ENCODE measurements around the gene PRB2. TPM values are rescaled to one million over a fixed set of nuclear protein-coding genes. Genes with fewer than 3 reads are reported as not detected.
"Not testable (repeated sequence)": the region's sequence is repeated elsewhere in the genome, so short reads cannot be mapped to it uniquely, and the experiment has no call there.

Gene PRB2
- total RNA-seq (2014; rRNA removed; shearing (Covaris generic)) (not detected in 2 replicates), polyA plus RNA-seq (2016; fragmentation: Nextera tagmentation; extraction: Ambion mirVana) (0.16 TPM in 1 of 2 replicates, not detected in the other)

GRCh38 chr12:11395467-11395866 is at the start of gene PRB2:
Gene PRB2 (minus strand): TSS chr12:11395567. CDS start chr12:11395529, 38 bp downstream.
- H3K36me3 ChIP-seq (ENCODE audit: low read depth); DNase-seq; H3K27ac ChIP-seq; H3F3A ChIP-seq (ENCODE audit: insufficient read depth); H3K79me2 ChIP-seq (ENCODE audit: insufficient read depth); H3K27me3 ChIP-seq (replicated peaks; ENCODE audit: insufficient read depth); H3K9me2 ChIP-seq (ENCODE audit: insufficient read depth); H3K4me2 ChIP-seq (ENCODE audit: unreplicated experiment); in situ Hi-C loops (cut with MboI); H3K9me3 ChIP-seq (ENCODE audit: low read depth); H2AFZ ChIP-seq; H3K4me1 ChIP-seq (ENCODE audit: insufficient read depth); H3K4me3 ChIP-seq; H3K9ac ChIP-seq; H4K20me1 ChIP-seq (ENCODE audit: insufficient read depth): not testable (repeated sequence)
- no CpG with 5 or more reads among the region's 1 CpG for WGBS, 2 experiments (ENCODE audit: low coverage in 1 of 2, low lambda C conversion rate in 2 of 2, missing lambda C conversion rate in 2 of 2)

DNA sequence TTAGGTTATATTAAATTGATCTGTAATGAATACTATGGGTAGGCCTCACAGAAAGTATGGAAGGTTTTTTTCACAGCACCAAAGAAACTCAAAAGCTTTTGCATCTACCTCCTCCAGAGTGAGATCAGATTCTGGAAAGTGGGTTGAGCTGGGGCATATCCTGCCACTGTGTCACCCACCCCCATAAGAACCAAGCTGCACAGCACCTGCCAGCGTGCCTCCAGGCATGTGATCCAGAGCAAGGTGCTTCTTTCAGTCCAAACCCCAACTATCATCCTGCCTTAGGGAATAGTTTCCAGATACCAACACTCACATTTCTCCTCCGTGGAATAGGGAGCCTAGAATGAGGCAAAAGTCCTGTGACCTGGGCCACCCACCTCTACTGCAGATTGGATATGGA is 42.6 kb upstream of the PRB2 start:
- Histone ChIP-seq H3K4me2 (ENCODE audit: unreplicated experiment) (no peak overlapping the region), H3K4me1 (ENCODE audit: insufficient read depth) (no peaks in the 10 kb centered on the region), H3K9ac (no peak overlapping the region), H3K79me2 (ENCODE audit: insufficient read depth) (no peaks in the 10 kb centered on the region), H3K9me2 (ENCODE audit: insufficient read depth) (no peaks in the 10 kb centered on the region), H3K36me3 (ENCODE audit: low read depth) (no peaks in the 10 kb centered on the region), H3K27ac (no peak overlapping the region), H3F3A (ENCODE audit: insufficient read depth) (no peaks in the 10 kb centered on the region), H2AFZ (no peak overlapping the region), H4K20me1 (ENCODE audit: insufficient read depth) (no peaks in the 10 kb centered on the region), H3K4me3 (no peak overlapping the region), H3K9me3 (ENCODE audit: low read depth) (no peaks in the 10 kb centered on the region), H3K27me3 (replicated peaks; ENCODE audit: insufficient read depth) (no peaks in the 10 kb centered on the region)
- TF ChIP-seq EZH2phosphoT487 (IDR thresholded peaks at IDR 0.05; ENCODE audit: insufficient read depth, low read depth) (no peak), EZH2 (IDR thresholded peaks at IDR 0.05; ENCODE audit: insufficient read depth, poor library complexity, severe bottlenecking) (no peak)
- 5 to 11% methylated on average over 2 of the region's 2 CpGs for WGBS, 2 experiments (ENCODE audit: low coverage in 1 of 2, low lambda C conversion rate in 2 of 2, missing lambda C conversion rate in 2 of 2)
- in situ Hi-C loops (cut with MboI) = no loop called here
- no peak for DNase-seq

DNA sequence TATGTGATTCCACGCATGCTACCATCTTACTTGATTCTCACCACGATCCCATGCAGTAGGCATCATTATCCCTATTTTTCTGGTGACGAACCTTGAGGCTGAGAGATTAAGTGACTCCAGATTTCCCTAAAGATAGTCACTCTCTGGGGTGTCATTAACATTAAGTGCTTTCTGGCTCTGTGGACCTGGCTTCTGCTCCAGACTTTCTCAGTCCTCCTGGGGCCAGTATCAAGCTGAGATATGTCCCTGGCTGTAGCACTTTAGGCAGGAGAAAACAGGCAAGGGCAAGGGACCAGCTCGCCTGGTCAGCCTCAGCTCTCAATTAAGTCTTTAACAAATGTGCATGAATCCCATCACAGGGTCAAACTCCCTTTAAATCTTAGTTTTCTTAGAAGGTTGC is 38.3 kb upstream of the PRB2 start:
- Histone ChIP-seq H3K4me3 (no peak overlapping the region), H3K9ac (no peak overlapping the region), H3K9me3 (ENCODE audit: low read depth) (no peaks in the 10 kb centered on the region), H3K27me3 (replicated peaks; ENCODE audit: insufficient read depth) (no peaks in the 10 kb centered on the region), H3K4me1 (ENCODE audit: insufficient read depth) (no peaks in the 10 kb centered on the region), H2AFZ (no peak overlapping the region), H3K79me2 (ENCODE audit: insufficient read depth) (no peaks in the 10 kb centered on the region), H4K20me1 (ENCODE audit: insufficient read depth) (no peaks in the 10 kb centered on the region), H3F3A (ENCODE audit: insufficient read depth) (no peaks in the 10 kb centered on the region), H3K9me2 (ENCODE audit: insufficient read depth) (no peaks in the 10 kb centered on the region), H3K36me3 (ENCODE audit: low read depth) (no peaks in the 10 kb centered on the region), H3K4me2 (ENCODE audit: unreplicated experiment) (no peak overlapping the region), H3K27ac (no peak overlapping the region)
- in situ Hi-C loops (cut with MboI) = no loop called here
- no peak for TF ChIP-seq EZH2 (IDR thresholded peaks at IDR 0.05; ENCODE audit: insufficient read depth, poor library complexity, severe bottlenecking)
- TF ChIP-seq EZH2phosphoT487 (IDR thresholded peaks at IDR 0.05; ENCODE audit: insufficient read depth, low read depth) = no peak
- no peak for DNase-seq
- 8 to 11% methylated on average over 4 of the region's 4 CpGs for WGBS, 2 experiments (ENCODE audit: low coverage in 1 of 2, low lambda C conversion rate in 2 of 2, missing lambda C conversion rate in 2 of 2)

DNA sequence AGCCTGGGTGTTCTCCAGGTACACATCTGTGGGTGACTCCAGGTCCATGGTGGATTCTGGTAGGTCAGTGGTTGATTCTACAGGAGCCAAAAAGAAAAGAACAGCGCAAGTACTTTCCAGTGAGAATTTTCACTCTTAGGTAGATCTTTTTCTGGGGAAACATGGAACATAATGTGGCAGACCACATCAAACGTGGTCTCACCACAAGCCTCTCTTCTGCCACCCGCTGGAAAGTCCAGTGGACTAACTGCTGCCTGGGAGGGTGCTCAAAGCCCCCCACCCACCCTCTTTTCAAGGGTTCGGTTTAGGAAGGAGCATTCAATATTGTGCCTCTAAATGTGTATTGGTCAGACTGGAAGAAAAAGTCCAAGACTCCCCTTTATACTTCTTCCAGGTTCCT is 36.1 kb upstream of the PRB2 start:
- no peak overlapping the region for H3K4me2 ChIP-seq (ENCODE audit: unreplicated experiment)
- no peak overlapping the region for H3K4me3 ChIP-seq
- no peak overlapping the region for H2AFZ ChIP-seq
- no peaks in the 10 kb centered on the region for H3K27me3 ChIP-seq (replicated peaks; ENCODE audit: insufficient read depth)
- no peaks in the 10 kb centered on the region for H3K4me1 ChIP-seq (ENCODE audit: insufficient read depth)
- TF ChIP-seq EZH2phosphoT487 (IDR thresholded peaks at IDR 0.05; ENCODE audit: insufficient read depth, low read depth) (no peak), EZH2 (IDR thresholded peaks at IDR 0.05; ENCODE audit: insufficient read depth, poor library complexity, severe bottlenecking) (no peak)
- in situ Hi-C loops (cut with MboI) = no loop called here
- H3K27ac ChIP-seq = no peak overlapping the region
- H4K20me1 ChIP-seq (ENCODE audit: insufficient read depth) = no peaks in the 10 kb centered on the region
- H3K79me2 ChIP-seq (ENCODE audit: insufficient read depth) = no peaks in the 10 kb centered on the region
- H3K9me3 ChIP-seq (ENCODE audit: low read depth) = no peaks in the 10 kb centered on the region
- 32 to 40% methylated on average over 4 of the region's 4 CpGs for WGBS, 2 experiments (ENCODE audit: low coverage in 1 of 2, low lambda C conversion rate in 2 of 2, missing lambda C conversion rate in 2 of 2)
- H3K36me3 ChIP-seq (ENCODE audit: low read depth) = no peaks in the 10 kb centered on the region
- no peak for DNase-seq
- H3K9me2 ChIP-seq (ENCODE audit: insufficient read depth) = no peaks in the 10 kb centered on the region
- H3F3A ChIP-seq (ENCODE audit: insufficient read depth) = no peaks in the 10 kb centered on the region
- H3K9ac ChIP-seq = no peak overlapping the region

DNA sequence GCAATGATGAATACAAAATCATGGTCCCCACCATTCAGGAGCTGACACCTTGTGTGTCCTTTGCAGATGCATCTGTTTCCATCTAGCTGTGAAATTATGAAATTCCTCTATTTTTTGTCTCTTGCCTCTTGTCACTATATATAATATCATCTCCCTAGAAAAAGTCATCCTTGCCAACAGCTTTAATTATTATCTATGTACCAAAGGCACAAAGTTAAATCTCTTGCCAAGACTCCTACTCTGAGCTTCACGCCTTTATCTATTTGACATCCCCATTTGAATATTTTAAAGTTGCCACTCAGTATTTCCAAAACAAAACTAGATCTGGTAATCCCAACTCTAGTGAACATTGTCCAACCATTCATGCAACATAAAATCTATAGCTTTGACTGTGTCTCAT is 32.0 kb upstream of the PRB2 start:
- Histone ChIP-seq H3K9ac (no peak overlapping the region), H2AFZ (no peak overlapping the region), H3K4me2 (ENCODE audit: unreplicated experiment) (no peak overlapping the region), H4K20me1 (ENCODE audit: insufficient read depth) (no peaks in the 10 kb centered on the region), H3K9me3 (ENCODE audit: low read depth) (no peaks in the 10 kb centered on the region), H3K9me2 (ENCODE audit: insufficient read depth) (no peaks in the 10 kb centered on the region), H3K79me2 (ENCODE audit: insufficient read depth) (no peaks in the 10 kb centered on the region), H3K36me3 (ENCODE audit: low read depth) (no peaks in the 10 kb centered on the region), H3K27me3 (replicated peaks; ENCODE audit: insufficient read depth) (no peaks in the 10 kb centered on the region), H3K4me3 (no peak overlapping the region), H3F3A (ENCODE audit: insufficient read depth) (no peaks in the 10 kb centered on the region), H3K4me1 (ENCODE audit: insufficient read depth) (no peaks in the 10 kb centered on the region), H3K27ac (no peak overlapping the region)
- TF ChIP-seq EZH2 (IDR thresholded peaks at IDR 0.05; ENCODE audit: insufficient read depth, poor library complexity, severe bottlenecking) (no peak), EZH2phosphoT487 (IDR thresholded peaks at IDR 0.05; ENCODE audit: insufficient read depth, low read depth) (no peak)
- in situ Hi-C loops (cut with MboI) = no loop called here
- DNase-seq = no peak
- 23 to 31% methylated on average over 1 of the region's 1 CpG for WGBS, 2 experiments (ENCODE audit: low coverage in 1 of 2, low lambda C conversion rate in 2 of 2, missing lambda C conversion rate in 2 of 2)

Measured in GM23248 (cell line).